ENCODE results near the gene ALS2CL.

ALS2CL gene

GRCh38 chr3:46666453-46666845, 27.0 kb downstream of the ALS2CL start:
- no peak for DNase-seq (ENCODE audit: low read depth)
- H3K4me3 ChIP-seq (ENCODE audit: control insufficient read depth, low read depth, low read length): no peak overlapping the region
- TF ChIP-seq CTCF (IDR thresholded peaks at IDR 0.05; ENCODE audit: control insufficient read depth, insufficient read depth, low read depth, low read length, missing control alignments): no peak

GRCh38 chr3:46665763-46666452, 27.6 kb downstream of the ALS2CL start:
- no peak for DNase-seq (ENCODE audit: low read depth)
- no peak for TF ChIP-seq CTCF (IDR thresholded peaks at IDR 0.05; ENCODE audit: control insufficient read depth, insufficient read depth, low read depth, low read length, missing control alignments)

GRCh38 chr3:46664971-46665762, 28.3 kb downstream of the ALS2CL start:
- DNase-seq (ENCODE audit: low read depth): no peak
- TF ChIP-seq CTCF (IDR thresholded peaks at IDR 0.05; ENCODE audit: control insufficient read depth, insufficient read depth, low read depth, low read length, missing control alignments): no peak
- H3K4me3 ChIP-seq (ENCODE audit: control insufficient read depth, low read depth, low read length): no peak overlapping the region

More at GRCh38 chr3:46665763-46666452, 27.6 kb downstream of the ALS2CL start:
- no peak overlapping the region for H3K4me3 ChIP-seq (ENCODE audit: control insufficient read depth, low read depth, low read length)

- no peak overlapping the region for H3K4me3 ChIP-seq (ENCODE audit: control insufficient read depth, low read depth, low read length)
- TF ChIP-seq CTCF (IDR thresholded peaks at IDR 0.05; ENCODE audit: control insufficient read depth, insufficient read depth, low read depth, low read length, missing control alignments): no peak
- DNase-seq (ENCODE audit: low read depth): no peak
Measured at GRCh38 chr3:46664188-46664970, 29.1 kb downstream of the ALS2CL start.

- peak; percentile 11 for TF ChIP-seq CTCF (IDR thresholded peaks at IDR 0.05; ENCODE audit: control insufficient read depth, insufficient read depth, low read depth, low read length, missing control alignments)
- H3K4me3 ChIP-seq (ENCODE audit: control insufficient read depth, low read depth, low read length): no peak overlapping the region
- DNase-seq (ENCODE audit: low read depth): no peak
Measured at GRCh38 chr3:46663591-46664135, 29.8 kb downstream of the ALS2CL start.
